IPS-20b (cell line): ENCODE measurements around the gene CTDSPL2.
"Not testable (repeated sequence)": the region's sequence is repeated elsewhere in the genome, so short reads cannot be mapped to it uniquely, and the experiment has no call there.

Experiments
- H3K27ac ChIP-seq: one replicate; pipeline ENCODE4 v1.5.1; 2013; ENCODE audit warnings: low read length
- H3K27me3 ChIP-seq: 2 replicates; pipeline ENCODE4 v1.6.1; 2013; ENCODE audit warnings: mild to moderate bottlenecking, low read length, inconsistent platforms; ENCODE audit not compliant: insufficient read depth
- H3K36me3 ChIP-seq: 2 replicates; pipeline ENCODE4 v1.6.1; 2013; ENCODE audit warnings: low read depth, mild to moderate bottlenecking, inconsistent platforms, low read length, moderate library complexity; ENCODE audit not compliant: insufficient read depth
- H3K4me1 ChIP-seq: 2 replicates; pipeline ENCODE4 v1.6.1; 2013; ENCODE audit warnings: mild to moderate bottlenecking, control low read depth, inconsistent platforms, low read length, moderate library complexity; ENCODE audit not compliant: insufficient read depth
- H3K4me3 ChIP-seq: 2 replicates; pipeline ENCODE4 v1.5.1; 2013; ENCODE audit warnings: mild to moderate bottlenecking, low read length, inconsistent platforms
- H3K9ac ChIP-seq: 2 replicates; pipeline ENCODE4 v1.6.1; 2013; ENCODE audit warnings: low read depth, mild to moderate bottlenecking, inconsistent platforms, low read length, moderate library complexity
- H3K9me3 ChIP-seq: 2 replicates; pipeline ENCODE4 v1.6.1; 2013; ENCODE audit warnings: mild to moderate bottlenecking, low read depth, low read length, inconsistent platforms; ENCODE audit not compliant: insufficient read depth

Gene CTDSPL2

GRCh38 chr15:44443515-44443914, 16.1 kb downstream of the CTDSPL2 start:
- H3K4me3 ChIP-seq: no peak overlapping the region
- H3K36me3 ChIP-seq: peaks cover 18% of the 10 kb centered on the region; the same call in 1 of the 2 replicates
- H3K4me1 ChIP-seq: peaks cover 17% of the 10 kb centered on the region
- no peaks in the 10 kb centered on the region for H3K27me3 ChIP-seq
- H3K9ac ChIP-seq: no peak overlapping the region
- H3K9me3 ChIP-seq: no peaks in the 10 kb centered on the region
- no peak overlapping the region for H3K27ac ChIP-seq

DNA sequence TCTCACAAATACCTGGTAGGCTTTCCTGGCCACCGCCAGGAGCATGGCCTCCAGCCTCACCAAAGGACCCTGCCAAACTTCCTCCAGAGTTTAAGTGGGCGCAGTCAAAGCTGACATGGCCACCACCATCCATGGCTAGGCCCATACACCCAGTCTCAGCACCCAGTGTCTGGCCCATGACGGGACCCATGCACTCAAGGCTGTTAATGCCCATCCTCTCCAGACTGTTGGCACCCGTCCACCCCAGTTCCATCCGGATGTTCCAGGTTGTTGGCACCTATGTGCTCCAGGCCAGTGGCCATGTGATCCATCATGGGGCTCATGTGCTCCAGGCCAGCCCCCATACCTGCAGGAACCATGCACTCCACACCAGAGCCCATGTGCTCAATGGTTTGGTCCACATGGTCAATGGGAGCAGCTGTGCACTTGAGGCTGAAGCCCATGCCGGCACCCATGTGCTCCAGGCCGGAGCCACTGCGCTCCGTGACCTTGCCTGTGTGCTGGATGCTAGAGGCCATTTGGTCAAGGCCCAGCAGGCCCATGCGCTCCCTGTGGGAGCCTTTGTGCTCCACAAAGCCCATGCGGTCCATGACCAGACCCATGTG, 20.4 kb downstream of the CTDSPL2 start:
- Histone ChIP-seq H3K36me3 (peaks cover 16% of the 10 kb centered on the region; the same call in 1 of the 2 replicates), H3K27ac (no peak overlapping the region), H3K27me3 (no peaks in the 10 kb centered on the region), H3K4me1 (no peaks in the 10 kb centered on the region; the same call in 1 of the 2 replicates), H3K9ac (no peak overlapping the region), H3K9me3 (no peaks in the 10 kb centered on the region), H3K4me3 (no peak overlapping the region)

GRCh38 chr15:44450172-44450571, 22.7 kb downstream of the CTDSPL2 start:
- no peak overlapping the region for H3K9ac ChIP-seq
- no peaks in the 10 kb centered on the region for H3K9me3 ChIP-seq
- no peaks in the 10 kb centered on the region for H3K27me3 ChIP-seq
- no peak overlapping the region for H3K4me3 ChIP-seq
- peaks cover 13% of the 10 kb centered on the region; the same call in 1 of the 2 replicates for H3K36me3 ChIP-seq
- no peaks in the 10 kb centered on the region; the same call in 1 of the 2 replicates for H3K4me1 ChIP-seq
- no peak overlapping the region for H3K27ac ChIP-seq

DNA sequence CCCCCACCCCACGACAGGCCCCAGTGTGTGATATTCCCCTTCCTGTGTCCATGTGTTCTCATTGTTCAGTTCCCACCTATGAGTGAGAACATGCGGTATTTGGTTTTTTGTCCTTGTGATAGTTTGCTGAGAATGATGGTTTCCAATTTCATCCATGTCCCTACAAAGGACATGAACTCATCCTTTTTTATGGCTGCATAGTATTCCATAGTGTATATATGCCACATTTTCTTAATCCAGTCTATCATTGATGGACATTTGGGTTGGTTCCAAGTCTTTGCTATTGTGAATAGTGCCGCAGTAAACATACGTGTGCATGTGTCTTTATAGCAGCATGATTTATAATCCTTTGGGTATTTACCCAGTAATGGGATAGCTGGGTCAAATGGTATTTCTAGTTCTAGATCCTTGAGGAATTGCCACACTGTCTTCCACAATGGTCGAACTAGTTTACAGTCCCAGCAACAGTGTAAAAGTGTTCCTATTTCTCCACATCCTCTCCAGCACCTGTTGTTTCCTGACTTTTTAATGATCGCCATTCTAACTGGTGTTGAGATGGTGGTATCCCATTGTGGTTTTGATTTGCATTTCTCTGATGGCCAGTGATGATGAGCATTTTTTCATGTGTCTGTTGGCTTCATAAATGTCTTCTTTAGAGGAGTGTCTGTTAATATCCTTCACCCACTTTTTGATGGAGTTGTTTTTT, 26.3 kb downstream of the CTDSPL2 start:
- not testable (repeated sequence) for H3K27ac ChIP-seq, H3K4me1 ChIP-seq, H3K27me3 ChIP-seq, H3K4me3 ChIP-seq, H3K36me3 ChIP-seq, H3K9me3 ChIP-seq, H3K9ac ChIP-seq

DNA sequence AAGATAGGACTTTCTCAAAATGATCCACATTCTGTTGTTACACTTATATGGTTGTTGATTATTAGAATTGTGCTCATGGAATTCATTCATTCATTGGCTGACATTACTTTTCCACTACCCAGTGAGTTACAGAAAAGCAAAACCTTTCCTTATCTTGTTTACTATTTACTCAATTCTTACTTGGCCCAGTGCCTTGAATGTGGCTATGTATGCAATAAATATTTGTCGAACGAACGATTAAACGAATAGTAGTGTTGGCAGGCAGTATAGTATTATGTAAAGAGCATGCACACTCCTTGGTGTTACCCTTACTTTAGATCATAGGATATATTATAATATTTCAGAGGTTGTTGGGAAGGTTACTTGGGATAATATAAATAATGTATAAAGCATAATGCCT, 31.0 kb downstream of the CTDSPL2 start:
- no peak overlapping the region for H3K27ac ChIP-seq
- peaks cover 36% of the 10 kb centered on the region for H3K36me3 ChIP-seq
- H3K9ac ChIP-seq: no peak overlapping the region
- H3K9me3 ChIP-seq: no peaks in the 10 kb centered on the region
- no peaks in the 10 kb centered on the region for H3K27me3 ChIP-seq
- H3K4me3 ChIP-seq: no peak overlapping the region
- no peaks in the 10 kb centered on the region for H3K4me1 ChIP-seq

DNA sequence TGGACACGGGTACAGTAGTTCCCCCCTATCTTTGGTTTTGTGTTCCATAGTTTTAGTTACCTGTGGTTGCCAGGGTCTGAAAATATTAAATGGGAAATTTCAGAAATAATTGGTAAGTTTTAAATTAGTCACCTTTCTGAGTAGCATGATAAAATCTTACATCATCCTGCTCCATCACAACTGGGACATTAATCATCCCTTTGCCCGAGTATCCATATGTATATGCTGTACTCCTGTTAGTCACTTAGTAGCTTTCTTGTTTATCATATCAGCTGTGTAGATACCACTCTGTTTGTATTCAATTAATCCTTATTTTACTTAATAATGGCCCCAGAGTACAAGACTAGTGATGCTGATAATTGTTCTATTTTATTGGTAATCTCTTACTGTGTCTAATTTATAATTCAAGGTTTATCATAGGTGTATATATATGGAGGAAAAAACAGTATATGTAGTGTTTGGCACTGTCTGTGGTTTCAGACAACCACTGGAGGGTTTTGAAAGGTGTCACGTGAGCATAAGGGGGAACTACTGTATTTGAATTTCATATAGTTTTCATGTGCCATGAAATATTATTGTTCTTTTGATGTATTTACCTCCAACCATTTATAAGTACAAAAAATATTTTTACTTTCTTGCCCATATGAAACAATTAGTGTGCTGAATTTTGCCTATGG, 41.4 kb downstream of the CTDSPL2 start:
- no peaks in the 10 kb centered on the region for H3K9me3 ChIP-seq
- peaks cover 31% of the 10 kb centered on the region for H3K36me3 ChIP-seq
- no peaks in the 10 kb centered on the region for H3K27me3 ChIP-seq
- no peak overlapping the region for H3K27ac ChIP-seq
- H3K4me1 ChIP-seq: no peaks in the 10 kb centered on the region
- no peak overlapping the region for H3K9ac ChIP-seq
- H3K4me3 ChIP-seq: no peak overlapping the region

DNA sequence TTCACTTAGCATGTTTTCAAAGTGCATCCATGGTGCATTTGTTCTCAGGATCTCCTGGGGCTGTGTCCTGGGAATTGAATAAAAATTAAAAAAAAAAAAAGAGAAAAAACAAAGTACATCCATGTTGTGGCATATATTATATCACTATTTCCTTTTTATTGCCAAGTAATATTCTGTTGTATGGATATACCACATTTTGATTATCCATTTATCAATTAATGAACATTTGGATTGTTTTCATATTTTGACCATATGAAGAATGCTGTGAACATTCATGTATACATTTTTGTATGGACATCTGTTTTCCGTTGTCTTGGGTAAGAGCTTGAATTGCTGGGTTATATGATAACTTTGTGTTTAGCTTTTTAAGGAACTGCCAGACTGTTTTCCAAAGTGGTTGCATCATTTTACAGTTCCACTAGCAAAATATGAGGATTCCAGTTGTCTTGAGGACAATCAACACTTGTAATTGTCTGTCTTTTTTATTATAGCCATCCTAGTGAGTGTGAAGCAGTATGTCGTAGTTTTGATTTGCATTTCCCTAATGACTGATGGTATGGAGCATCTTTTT, 44.5 kb downstream of the CTDSPL2 start:
- Histone ChIP-seq H3K27me3 (no peaks in the 10 kb centered on the region), H3K9ac (no peak overlapping the region), H3K27ac (no peak overlapping the region), H3K36me3 (peaks cover 19% of the 10 kb centered on the region), H3K9me3 (no peaks in the 10 kb centered on the region), H3K4me1 (no peaks in the 10 kb centered on the region), H3K4me3 (no peak overlapping the region)

DNA sequence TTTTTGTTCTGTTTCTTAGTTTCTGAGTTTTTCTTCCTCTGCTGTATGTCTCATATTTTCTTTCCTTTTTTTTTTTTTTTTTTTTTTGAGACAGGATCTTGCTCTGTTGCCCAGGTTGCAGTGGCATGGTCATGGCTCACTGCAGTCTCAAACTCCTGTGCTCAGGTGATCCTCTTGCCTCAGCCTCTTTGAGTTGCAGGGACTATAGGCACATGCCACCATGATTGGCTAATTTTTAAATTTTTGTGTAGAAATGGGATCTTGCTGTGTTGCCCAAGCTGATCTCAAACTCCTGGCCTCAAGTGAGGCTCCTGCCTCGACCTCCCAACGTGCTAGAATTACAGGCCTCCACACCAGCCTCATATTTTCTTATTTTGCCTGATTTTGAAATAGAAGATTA, 51.9 kb downstream of the CTDSPL2 start:
- Histone ChIP-seq H3K9me3 (no peaks in the 10 kb centered on the region), H3K27me3 (no peaks in the 10 kb centered on the region), H3K4me1 (no peaks in the 10 kb centered on the region), H3K36me3 (peaks cover 9% of the 10 kb centered on the region; the same call in 1 of the 2 replicates), H3K27ac (no peak overlapping the region), H3K9ac (no peak overlapping the region), H3K4me3 (no peak overlapping the region)

DNA sequence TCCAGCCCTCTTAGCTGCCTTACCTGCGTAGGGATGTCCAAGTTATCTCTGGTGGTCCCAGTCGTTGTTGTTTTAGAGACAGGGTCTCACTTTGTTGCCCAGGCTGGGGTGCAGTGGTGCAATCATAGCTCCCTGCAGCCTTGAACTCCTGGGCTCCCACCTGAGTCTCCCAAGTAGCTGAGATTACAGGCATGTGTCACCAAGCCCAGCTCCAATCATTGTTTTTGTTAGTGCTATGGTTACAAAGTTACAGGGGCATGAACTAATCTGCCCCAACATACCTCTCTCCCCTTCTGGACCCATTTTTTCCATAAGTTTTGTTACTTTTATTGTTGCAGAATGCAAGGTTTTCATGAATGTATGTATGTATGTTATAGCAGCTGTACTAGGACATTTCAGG, 54.7 kb downstream of the CTDSPL2 start:
- no peaks in the 10 kb centered on the region for H3K9me3 ChIP-seq
- no peak overlapping the region for H3K4me3 ChIP-seq
- no peaks in the 10 kb centered on the region for H3K4me1 ChIP-seq
- no peak overlapping the region for H3K9ac ChIP-seq
- H3K27me3 ChIP-seq: no peaks in the 10 kb centered on the region
- H3K27ac ChIP-seq: no peak overlapping the region
- H3K36me3 ChIP-seq: peaks cover 33% of the 10 kb centered on the region

DNA sequence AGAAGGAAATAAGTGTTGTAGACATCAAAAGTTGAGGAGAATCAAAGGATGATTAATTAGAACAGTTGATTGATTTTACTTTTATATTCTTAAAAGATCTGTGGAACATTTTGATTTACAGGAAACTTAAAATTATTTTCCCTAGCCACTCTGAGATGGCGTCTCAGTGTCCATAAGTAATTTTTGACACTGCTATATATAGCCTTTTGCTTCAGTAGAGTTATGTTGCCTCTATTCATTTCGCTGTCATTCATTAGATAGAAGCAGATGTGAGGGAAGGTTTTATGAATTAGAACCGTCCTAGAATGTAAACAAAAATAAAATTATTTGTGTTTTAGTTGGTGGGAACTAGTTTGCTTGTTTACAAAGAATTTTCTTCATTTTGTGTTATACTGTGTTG, 58.5 kb downstream of the CTDSPL2 start:
- H3K4me1 ChIP-seq: no peaks in the 10 kb centered on the region
- no peaks in the 10 kb centered on the region for H3K9me3 ChIP-seq
- H3K36me3 ChIP-seq: peaks cover 67% of the 10 kb centered on the region
- no peak overlapping the region for H3K9ac ChIP-seq
- no peak overlapping the region for H3K27ac ChIP-seq
- H3K27me3 ChIP-seq: no peaks in the 10 kb centered on the region
- no peak overlapping the region for H3K4me3 ChIP-seq

- Histone ChIP-seq H3K36me3 (peaks cover 96% of the 10 kb centered on the region), H3K4me3 (no peak overlapping the region), H3K9ac (no peak overlapping the region), H3K4me1 (no peaks in the 10 kb centered on the region), H3K27me3 (no peaks in the 10 kb centered on the region), H3K27ac (no peak overlapping the region), H3K9me3 (no peaks in the 10 kb centered on the region)
Observed at GRCh38 chr15:44489464-44489863, 62.0 kb downstream of the CTDSPL2 start.
